ENCODE data around the gene KIAA1191.

KIAA1191 gene

GRCh38 chr5:176389135-176390123 lies 27.9 kb upstream of the KIAA1191 start:
- no peak for FAIRE-seq

- peak; percentile 95 for FAIRE-seq
Observed at GRCh38 chr5:176388444-176389134, 27.0 kb upstream of the KIAA1191 start, which contains the start of the genes HIGD2A and NOP16. Gene HIGD2A, plus strand, starts transcription at chr5:176388751. Its CDS starts 69 bp downstream, at chr5:176388820. Gene NOP16, minus strand, starts transcription at chr5:176388598. Its CDS starts 59 bp downstream, at chr5:176388539.

DNA sequence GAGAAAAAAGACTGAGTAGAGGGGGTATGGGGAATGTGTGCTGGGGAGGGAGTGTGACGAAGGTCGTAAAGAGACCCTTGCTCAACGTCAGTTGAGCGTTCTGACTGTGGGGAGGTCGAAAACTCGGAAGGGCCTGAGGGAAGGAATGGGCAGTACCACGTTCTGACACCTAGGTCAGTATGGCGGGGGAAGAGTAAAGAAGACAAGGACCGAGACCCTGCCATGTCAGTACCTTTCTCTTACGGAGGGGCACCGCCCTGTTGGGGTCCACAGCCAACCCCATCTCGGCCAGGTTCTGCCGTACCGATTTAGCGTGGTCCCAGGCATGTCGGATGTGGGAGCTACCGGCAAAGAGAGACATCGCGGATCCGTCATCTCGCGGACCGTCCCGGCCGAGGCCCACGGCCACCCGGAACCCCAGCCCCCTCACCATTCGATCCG lies 26.5 kb upstream of the KIAA1191 start:
- no peak for FAIRE-seq

- FAIRE-seq, result no peak
Observed at GRCh38 chr5:176387384-176387925, 25.9 kb upstream of the KIAA1191 start.

DNA sequence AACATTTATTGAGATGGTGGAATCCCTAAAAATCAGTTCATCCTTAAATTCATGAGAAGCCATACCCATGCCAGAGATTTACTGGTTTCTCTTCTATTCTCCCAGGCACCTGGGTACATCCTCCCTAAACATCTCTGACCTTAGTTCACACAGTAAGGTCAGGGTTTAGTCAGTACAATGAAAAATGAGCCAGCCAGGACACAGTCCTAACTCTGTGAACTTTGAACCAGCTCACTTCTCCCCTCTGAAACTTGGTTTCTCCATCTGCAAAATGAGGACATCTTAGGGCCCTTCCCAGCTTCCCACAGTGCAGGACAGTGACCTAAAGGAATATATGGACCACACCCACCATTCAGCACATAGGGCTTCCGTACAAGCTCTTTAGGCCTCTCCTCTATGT lies 24.9 kb upstream of the KIAA1191 start:
- no peak for FAIRE-seq

GRCh38 chr5:176384991-176385390 lies 23.4 kb upstream of the KIAA1191 start:
- FAIRE-seq, result no peak

DNA sequence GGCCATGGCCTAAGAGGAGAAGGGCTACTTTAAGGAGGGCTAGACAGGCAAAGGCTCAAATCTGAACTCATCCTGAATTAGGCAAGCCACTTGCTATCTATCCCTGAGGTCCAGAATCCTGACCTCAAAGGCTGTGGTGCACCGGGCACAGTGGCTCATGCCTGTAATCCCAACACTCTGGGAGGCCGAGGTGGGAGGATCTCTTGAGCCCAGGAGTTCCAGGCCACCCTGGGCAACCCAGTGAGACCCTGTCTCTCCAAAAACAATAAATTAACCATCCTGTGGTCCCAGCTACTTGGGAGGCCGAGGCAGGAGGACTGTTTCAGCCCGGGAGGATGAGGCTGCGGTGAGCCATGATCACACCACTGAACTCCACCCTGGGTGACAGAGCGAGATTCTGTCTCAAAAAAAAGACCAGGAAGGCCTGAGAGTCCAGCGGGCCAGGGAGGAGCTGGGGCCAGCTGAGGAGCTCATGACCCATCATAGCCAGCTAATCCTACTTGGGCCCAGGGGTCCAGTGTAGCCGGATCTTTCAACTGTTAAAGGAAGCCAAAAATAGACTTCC lies 22.9 kb upstream of the KIAA1191 start:
- no peak for FAIRE-seq

DNA sequence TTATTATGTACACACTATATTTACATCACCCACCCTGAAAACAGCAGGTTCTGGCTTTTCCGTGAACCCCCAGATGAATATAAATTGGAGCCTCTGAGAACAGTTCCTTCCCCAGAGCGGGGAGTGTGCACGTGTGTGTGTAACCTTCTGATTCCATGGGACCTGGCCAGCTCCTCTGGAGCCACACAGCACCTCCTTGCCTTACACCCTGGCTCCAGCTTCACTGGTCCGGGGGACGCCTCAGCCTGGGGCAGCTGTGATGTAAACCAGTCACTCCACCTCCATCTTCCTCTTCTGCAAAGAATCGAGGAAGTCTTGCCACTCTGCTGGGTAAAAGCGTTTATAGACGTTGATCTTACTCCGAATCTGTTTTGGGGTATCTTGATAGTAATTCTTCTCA lies 22.4 kb upstream of the KIAA1191 start:
- FAIRE-seq, result no peak

- FAIRE-seq, result no peak
Observed at GRCh38 chr5:176383248-176383905, 21.8 kb upstream of the KIAA1191 start.

DNA sequence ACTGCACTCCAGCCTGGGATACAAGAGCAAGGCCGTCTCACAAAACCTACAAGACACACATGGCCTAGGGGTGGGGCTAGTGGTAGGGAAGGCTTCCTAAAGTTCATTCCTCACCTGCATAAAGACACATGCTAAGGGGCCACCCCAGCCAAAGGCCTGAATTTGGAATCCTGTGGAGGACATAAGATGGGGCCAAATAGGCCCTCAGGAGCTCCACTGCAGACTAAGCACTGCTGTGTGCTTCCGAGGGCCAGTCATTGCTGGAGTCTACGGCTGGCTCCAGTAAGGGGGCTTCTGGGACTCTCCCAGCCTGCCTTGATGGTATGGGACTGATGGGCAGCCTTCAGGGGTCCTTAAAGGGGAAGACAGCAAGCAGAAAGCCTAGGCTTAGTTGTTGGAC lies 21.2 kb upstream of the KIAA1191 start:
- no peak for FAIRE-seq

- no peak for FAIRE-seq
Observed at GRCh38 chr5:176381979-176382378, 20.4 kb upstream of the KIAA1191 start.

DNA sequence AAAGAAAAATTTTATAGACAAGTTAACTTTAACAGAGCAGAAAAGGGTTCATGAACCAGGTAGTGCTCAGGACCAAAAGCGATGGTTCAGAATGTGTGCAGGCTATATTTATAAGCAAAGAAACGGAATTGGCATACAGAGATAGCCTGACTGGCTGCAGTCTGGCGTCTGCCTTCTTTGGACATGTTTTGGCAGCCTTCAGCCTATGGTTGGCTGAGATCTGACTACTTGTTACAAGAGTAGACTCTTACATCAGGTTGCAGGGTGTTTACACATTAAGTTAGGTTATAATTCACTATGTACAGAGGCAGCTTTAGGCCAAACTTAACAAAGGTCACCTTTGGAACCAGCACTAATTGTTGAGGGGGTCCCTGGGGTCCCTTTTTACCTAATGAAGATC lies 19.9 kb upstream of the KIAA1191 start:
- FAIRE-seq, result no peak

DNA sequence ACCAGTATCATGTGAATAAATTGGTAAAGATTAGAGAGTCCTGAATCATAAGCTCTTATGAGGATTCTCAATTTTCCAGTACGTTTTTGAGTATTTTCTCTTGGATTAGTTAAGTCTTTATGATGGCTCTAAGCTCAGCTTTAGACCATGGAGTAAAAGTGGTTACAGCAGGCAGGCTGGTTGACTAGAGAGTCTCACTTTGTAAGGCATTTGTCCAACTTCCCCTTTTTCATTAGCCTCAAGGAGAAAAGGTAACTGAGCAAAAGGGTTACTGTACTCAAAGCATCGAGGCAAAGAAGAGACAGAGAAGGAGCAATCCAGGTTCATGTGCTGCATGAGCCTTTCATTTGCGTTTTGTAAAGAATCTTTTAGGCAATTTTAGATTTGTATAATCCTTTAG lies 18.3 kb upstream of the KIAA1191 start:
- FAIRE-seq, result no peak

DNA sequence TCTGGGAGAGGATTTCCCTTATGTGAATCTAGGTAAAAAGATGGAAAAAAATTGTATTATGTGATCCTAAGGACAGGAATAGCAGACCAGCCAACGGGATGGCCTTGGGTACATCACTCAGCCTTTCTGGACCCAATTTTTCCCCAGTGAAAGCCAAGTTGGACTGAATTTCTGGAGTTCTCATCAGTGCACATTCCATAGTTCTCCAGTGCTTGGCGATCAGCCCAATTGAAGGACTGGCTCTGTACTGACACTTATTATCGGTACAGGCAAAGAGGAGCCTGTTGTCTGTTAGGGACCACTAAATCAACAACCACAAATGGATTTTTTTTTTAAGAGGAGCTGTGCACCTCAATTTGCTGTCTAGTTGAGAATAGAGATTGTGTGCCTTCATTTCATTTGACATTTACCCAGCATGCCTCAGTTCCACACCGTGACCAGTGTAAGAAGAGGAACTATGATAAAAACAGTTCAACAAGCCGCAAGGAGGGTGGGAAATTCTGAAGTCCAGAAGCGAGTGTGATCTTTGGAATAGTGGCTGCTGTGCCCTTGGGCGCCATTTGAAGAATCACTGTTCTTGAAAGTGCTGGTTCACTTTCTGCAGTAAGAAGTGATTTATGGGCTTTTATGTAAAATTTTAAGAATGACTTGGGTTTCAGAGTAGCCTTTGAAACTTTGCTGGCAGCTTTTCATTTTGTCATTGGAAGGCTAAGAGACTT lies 11.7 kb upstream of the KIAA1191 start:
- no peak for FAIRE-seq

- no peak for FAIRE-seq
Observed at GRCh38 chr5:176371621-176372539, 10.3 kb upstream of the KIAA1191 start.

DNA sequence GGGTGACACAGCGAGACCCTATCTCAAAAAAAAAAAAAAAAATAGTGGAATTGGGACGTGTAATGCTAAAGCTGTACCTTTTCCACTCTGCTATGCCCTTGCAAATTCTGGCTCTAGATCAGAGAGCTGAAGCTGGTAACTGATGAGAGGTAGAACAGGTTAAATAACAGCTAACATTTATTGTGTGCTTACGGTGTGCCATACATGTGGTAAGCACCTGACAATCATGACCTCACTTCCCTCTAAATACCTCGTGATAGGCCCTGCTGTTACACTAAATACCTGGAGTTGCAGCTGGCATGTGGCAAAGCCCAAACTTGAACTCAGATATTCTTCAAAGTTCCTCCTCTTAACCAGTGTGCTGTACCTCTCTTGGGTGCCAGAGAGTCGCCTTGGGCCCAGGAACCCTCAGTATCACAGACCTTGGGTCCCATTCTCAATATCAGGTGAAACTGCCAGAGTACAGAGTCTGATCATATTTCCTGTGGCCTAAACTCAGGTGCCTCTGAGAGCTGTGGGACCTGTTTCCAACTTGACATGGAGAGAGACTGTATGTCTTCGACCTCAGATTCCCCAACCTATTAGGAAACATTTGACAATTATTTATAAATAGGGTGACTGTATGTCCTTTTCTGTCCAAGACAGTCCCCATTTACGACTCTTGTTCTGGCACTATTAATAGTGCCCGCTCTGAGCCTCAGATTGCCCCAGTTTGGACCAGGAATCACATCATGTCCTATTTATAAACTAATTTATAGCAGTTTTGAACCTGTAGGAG lies 8.6 kb upstream of the KIAA1191 start:
- no peak for FAIRE-seq

GRCh38 chr5:176368726-176369125 lies 7.2 kb upstream of the KIAA1191 start:
- no peak for FAIRE-seq

- FAIRE-seq, result no peak
Observed at GRCh38 chr5:176366232-176366894, 4.8 kb upstream of the KIAA1191 start.
